GM10266 (cell line): Measurements from ENCODE around the gene TPD52L2.

Experiments used
- DNase-seq: peaks from one replicate; pipeline ENCODE4 v3.0.0; 2012; ENCODE audit errors: extremely low spot score
- TF ChIP-seq, protein P1 (sequence below): IDR thresholded peaks from 2 replicates; pipeline ENCODE4 v1.5.1; 2012; ENCODE audit warnings: mild to moderate bottlenecking, low read depth; ENCODE audit not compliant: control insufficient read depth, insufficient read depth; ENCODE audit errors: missing control alignments

TPD52L2 gene

GRCh38 chr20:63825331-63826118, 39.5 kb upstream of the TPD52L2 start:
- TF ChIP-seq, protein P1, sequence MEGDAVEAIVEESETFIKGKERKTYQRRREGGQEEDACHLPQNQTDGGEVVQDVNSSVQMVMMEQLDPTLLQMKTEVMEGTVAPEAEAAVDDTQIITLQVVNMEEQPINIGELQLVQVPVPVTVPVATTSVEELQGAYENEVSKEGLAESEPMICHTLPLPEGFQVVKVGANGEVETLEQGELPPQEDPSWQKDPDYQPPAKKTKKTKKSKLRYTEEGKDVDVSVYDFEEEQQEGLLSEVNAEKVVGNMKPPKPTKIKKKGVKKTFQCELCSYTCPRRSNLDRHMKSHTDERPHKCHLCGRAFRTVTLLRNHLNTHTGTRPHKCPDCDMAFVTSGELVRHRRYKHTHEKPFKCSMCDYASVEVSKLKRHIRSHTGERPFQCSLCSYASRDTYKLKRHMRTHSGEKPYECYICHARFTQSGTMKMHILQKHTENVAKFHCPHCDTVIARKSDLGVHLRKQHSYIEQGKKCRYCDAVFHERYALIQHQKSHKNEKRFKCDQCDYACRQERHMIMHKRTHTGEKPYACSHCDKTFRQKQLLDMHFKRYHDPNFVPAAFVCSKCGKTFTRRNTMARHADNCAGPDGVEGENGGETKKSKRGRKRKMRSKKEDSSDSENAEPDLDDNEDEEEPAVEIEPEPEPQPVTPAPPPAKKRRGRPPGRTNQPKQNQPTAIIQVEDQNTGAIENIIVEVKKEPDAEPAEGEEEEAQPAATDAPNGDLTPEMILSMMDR = no peak
- no peak for DNase-seq

DNA sequence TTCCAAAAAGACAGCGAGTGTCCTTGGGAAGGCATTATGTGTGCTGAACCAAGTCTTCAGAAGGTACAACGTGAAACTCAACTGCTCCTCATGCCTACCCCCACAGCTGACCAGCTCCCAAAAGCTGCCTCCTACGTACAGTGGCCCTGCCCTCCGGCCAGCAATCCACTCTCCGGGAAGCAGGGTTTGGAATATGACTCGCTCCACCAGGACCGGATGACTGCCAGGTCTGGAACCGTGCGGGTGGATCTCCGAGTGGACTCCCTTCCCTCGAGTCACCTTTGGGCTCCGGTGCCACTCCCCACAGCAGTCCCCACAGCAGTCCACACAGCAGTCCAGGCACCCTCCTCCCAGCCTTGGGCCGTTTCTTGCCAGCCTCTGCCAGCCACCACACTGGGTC, 38.3 kb upstream of the TPD52L2 start:
- TF ChIP-seq, protein P1 = no peak
- DNase-seq = no peak

- TF ChIP-seq, protein P1 = no peak
- DNase-seq = no peak
Observed at GRCh38 chr20:63828124-63828523, 36.9 kb upstream of the TPD52L2 start.

DNA sequence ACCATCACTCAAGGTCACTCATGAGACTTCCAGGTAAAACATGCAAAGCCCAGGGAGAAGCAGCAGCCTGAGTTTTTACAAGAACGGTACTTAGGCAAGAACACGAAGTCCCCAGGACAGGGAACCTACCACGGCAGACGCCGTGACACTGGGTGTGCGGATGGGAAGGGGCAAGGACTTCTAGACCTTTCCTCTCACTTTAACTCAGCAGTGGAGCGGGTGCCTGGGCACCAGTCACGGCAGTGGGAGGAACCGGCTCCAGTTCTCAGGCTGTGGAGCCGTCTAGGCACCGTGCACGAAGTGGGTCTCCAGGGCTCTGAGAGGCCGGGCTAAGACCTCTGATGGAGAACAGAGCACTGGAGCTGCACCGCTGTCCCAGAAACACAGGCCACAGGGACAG, 36.5 kb upstream of the TPD52L2 start:
- TF ChIP-seq, protein P1 = no peak
- DNase-seq = no peak

- TF ChIP-seq, protein P1 = no peak
- no peak for DNase-seq
Observed at GRCh38 chr20:63828951-63829350, 36.1 kb upstream of the TPD52L2 start.

GRCh38 chr20:63829603-63829944, 35.5 kb upstream of the TPD52L2 start:
- DNase-seq = no peak
- TF ChIP-seq, protein P1 = no peak
